ENCODE measurements around the gene CCDC97. TPM values are rescaled to one million over a fixed set of nuclear protein-coding genes. Genes with fewer than 3 reads are reported as not detected.

The CCDC97 gene
- 32.7 to 47.7 TPM (median 42.9 TPM) in 5 replicates for total RNA-seq (2022; extraction: Qiagen RNA extraction; ENCODE audit: low read depth)

DNA sequence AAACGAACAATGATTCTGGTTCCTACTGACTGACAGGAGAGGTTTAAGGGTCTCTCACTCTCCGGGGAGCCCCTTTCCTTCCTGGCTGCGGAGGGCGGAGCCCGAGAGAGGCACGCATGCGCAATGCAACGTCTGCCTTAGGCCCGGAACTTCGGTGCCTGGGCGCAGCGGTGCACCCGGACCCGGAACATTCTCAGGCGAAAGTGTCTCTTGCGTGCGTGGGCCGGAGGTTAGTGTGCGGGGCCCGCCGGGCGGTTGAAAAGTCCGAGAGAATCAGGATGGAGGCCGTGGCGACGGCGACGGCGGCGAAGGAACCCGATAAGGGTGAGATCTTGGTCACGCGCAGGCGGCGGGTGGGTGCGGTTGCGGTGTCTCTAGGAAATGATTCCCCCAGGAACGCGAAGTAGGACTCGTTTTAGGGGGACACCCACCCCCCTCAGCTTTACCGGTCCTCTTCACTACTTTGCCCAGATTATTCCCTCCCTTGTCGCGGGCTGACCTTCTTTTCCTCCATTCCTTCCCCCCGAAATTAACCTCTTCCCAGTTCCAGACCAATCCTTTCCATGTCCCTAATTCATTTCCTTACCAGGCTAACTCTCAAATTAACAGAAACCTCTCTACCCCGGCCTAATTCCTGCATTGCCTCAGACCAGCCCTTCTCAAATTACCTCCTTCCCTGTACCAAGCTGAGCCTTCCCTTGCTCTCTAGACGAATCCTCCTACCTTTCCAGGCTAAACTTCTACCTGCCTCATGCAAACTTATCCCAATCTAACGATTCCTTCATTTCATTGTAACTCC, at the start of gene CCDC97:
Gene CCDC97 (plus strand): TSS at position 140 of the 799 bp plus-strand sequence. CDS start 139 bp downstream, at position 279.

GRCh38 chr19:41263850-41264580, 46.0 kb upstream of the CCDC97 start, which contains the start of gene HNRNPUL1:
Gene HNRNPUL1 (plus strand): TSS chr19:41264372. CDS start chr19:41264504, 132 bp downstream.

DNA sequence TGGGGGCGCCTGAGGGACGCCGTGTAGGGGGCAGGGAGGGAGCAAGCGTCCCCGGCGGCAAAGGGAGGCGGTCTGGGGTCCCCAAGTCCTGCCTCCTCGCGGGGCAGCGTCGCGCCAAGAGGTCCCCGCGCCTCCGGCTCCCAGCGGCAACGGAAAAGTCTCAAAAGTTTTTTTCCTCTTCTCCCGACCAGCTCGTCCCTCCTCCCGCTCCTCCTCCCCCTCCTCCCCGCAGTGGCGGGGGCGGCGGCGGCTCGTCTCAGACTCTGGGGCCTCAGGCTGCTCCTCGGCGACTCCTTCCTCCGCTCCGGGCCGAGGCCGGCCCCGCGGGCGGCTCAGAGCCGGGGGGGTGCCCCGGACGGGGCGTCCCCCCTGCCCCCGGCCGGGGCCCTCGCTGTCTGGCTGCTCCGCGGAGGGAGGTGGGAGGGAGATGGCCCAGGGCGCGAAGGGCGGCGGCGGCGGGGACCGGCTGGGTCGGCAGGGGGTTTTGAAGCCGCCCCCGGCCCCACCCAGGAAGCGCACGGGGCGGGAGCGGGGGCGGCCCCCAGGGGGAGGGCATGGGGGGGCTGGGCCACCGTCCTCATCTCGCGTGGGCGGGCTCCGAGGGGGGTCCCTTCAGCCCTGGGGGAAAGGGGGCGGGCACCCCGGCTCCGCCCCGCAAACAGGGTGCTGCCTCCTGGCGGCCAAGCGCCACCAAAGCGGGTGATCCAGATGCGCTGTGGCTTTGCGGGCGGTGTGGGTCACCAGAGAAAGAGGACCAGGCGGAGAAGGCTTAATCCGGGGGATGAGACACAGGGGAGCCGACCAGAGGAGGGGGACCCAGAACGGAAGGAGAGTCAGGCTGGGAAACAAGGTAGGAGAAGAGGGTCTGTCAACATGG, 43.7 kb downstream of the CCDC97 start, which contains the start of gene TGFB1:
Gene TGFB1 (minus strand): TSS at position 457 of the 877 bp plus-strand sequence. CDS start 878 bp downstream, outside the sequence.

GRCh38 chr19:41363753-41364523, 54.0 kb downstream of the CCDC97 start, which contains the start of gene B9D2:
Gene B9D2 (minus strand): TSS chr19:41364149. CDS start chr19:41363519, 630 bp downstream.

Other genes with a start within 250 kb of the CCDC97 start
- not detected in 5 replicates for gene CYP2A13, start 221.7 kb upstream of the CCDC97 start, total RNA-seq (2022; extraction: Qiagen RNA extraction; ENCODE audit: low read depth)
- not detected in 5 replicates for gene CYP2F1, start 195.7 kb upstream of the CCDC97 start, total RNA-seq (2022; extraction: Qiagen RNA extraction; ENCODE audit: low read depth)
- gene CYP2S1, start 117.0 kb upstream of the CCDC97 start, total RNA-seq (2022; extraction: Qiagen RNA extraction; ENCODE audit: low read depth), result 24.4 to 29.1 TPM (median 28.3 TPM) in 5 replicates
- 136 to 158 TPM (median 140 TPM) in 5 replicates for gene AXL, start 90.9 kb upstream of the CCDC97 start, total RNA-seq (2022; extraction: Qiagen RNA extraction; ENCODE audit: low read depth)
- gene HNRNPUL1, start 45.8 kb upstream of the CCDC97 start, total RNA-seq (2022; extraction: Qiagen RNA extraction; ENCODE audit: low read depth), result 301 to 328 TPM (median 323 TPM) in 5 replicates
- gene TGFB1, start 43.8 kb downstream of the CCDC97 start, total RNA-seq (2022; extraction: Qiagen RNA extraction; ENCODE audit: low read depth), result 123 to 170 TPM (median 149 TPM) in 5 replicates
- 25.0 to 34.5 TPM (median 34.0 TPM) in 5 replicates for gene B9D2, start 54.0 kb downstream of the CCDC97 start, total RNA-seq (2022; extraction: Qiagen RNA extraction; ENCODE audit: low read depth)
- 2.7 to 4.5 TPM (median 3.6 TPM) in 5 replicates for gene TMEM91, start 66.4 kb downstream of the CCDC97 start, total RNA-seq (2022; extraction: Qiagen RNA extraction; ENCODE audit: low read depth)
- gene EXOSC5, start 87.2 kb downstream of the CCDC97 start, total RNA-seq (2022; extraction: Qiagen RNA extraction; ENCODE audit: low read depth), result 79.0 to 104 TPM (median 97.3 TPM) in 5 replicates
- gene BCKDHA, start 87.6 kb downstream of the CCDC97 start, total RNA-seq (2022; extraction: Qiagen RNA extraction; ENCODE audit: low read depth), result 37.1 to 47.6 TPM (median 40.8 TPM) in 5 replicates
- 0.09 to 0.43 TPM (median 0.11 TPM) in 3 of 5 replicates, not detected in the others for gene B3GNT8, start 117.2 kb downstream of the CCDC97 start, total RNA-seq (2022; extraction: Qiagen RNA extraction; ENCODE audit: low read depth)
- 103 to 120 TPM (median 108 TPM) in 5 replicates for gene DMAC2, start 129.7 kb downstream of the CCDC97 start, total RNA-seq (2022; extraction: Qiagen RNA extraction; ENCODE audit: low read depth)
- not detected in 5 replicates for gene ERICH4, start 133.0 kb downstream of the CCDC97 start, total RNA-seq (2022; extraction: Qiagen RNA extraction; ENCODE audit: low read depth)